Activated naive CD8-positive, alpha-beta T cell treated with anti-CD3 and anti-CD28 coated beads, Interleukin-2, amount 50 U/mL, for 24 hours (primary cell): ENCODE measurements around the gene SEC14L2.

Experiments
- ATAC-seq: fragments of 150-1000 bp; cut with Tn5 transposase; one replicate; pipeline ENCODE4 v1.10.0; 2021
- DNase-seq: peaks from one replicate; pipeline ENCODE4 v3.0.0; 2021
- H3K27ac Mint-ChIP-seq: one replicate; pipeline ENCODE4 v1.8.0; 2021; ENCODE audit warnings: mild to moderate bottlenecking, mixed read lengths
- H3K27me3 Mint-ChIP-seq: one replicate; pipeline ENCODE4 v1.8.0; 2021; ENCODE audit warnings: mixed read lengths
- H3K36me3 Mint-ChIP-seq: one replicate; pipeline ENCODE4 v1.8.0; 2021; ENCODE audit warnings: low read depth, mixed read lengths
- H3K4me1 Mint-ChIP-seq: one replicate; pipeline ENCODE4 v1.8.0; 2021; ENCODE audit warnings: mixed read lengths
- H3K4me3 Mint-ChIP-seq: one replicate; pipeline ENCODE4 v1.8.0; 2021; ENCODE audit warnings: mild to moderate bottlenecking, moderate library complexity, mixed read lengths
- H3K9me3 Mint-ChIP-seq: one replicate; pipeline ENCODE4 v1.8.0; 2021; ENCODE audit warnings: mixed read lengths

Gene SEC14L2

DNA sequence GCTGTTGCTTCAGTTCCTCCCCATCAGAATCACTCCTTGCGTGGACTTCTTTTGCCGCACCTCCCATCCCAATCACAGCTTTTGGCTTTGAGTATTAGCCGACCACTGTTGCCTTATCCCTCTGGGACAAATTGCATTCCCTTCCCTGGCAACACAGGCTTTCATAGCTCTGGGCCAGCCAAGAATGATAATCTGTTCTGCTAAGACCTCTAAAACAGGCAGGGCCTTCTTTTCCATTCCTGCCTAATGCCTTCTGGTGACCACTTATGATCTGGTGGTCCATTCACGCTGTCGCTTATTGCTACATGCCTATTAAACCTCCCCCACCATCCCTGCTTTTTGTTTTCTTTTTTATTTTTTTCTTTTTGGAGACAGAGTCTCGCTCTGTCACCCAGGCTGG lies 9.6 kb downstream of the SEC14L2 start:
- H3K36me3 Mint-ChIP-seq = peaks cover 20% of the 10 kb centered on the region
- H3K4me3 Mint-ChIP-seq = no peak overlapping the region
- peaks cover 14% of the 10 kb centered on the region for H3K4me1 Mint-ChIP-seq
- H3K9me3 Mint-ChIP-seq = no peaks in the 10 kb centered on the region
- H3K27ac Mint-ChIP-seq = no peak overlapping the region
- ATAC-seq (no peak), DNase-seq (no peak)
- H3K27me3 Mint-ChIP-seq = no peaks in the 10 kb centered on the region

GRCh38 chr22:30408388-30409102 lies 11.7 kb downstream of the SEC14L2 start:
- peak; percentile 81 for ATAC-seq
- Mint-ChIP-seq H3K4me1 (peaks cover 19% of the 10 kb centered on the region), H3K9me3 (no peaks in the 10 kb centered on the region)

GRCh38 chr22:30411780-30412179 lies 15.0 kb downstream of the SEC14L2 start:
- no peaks in the 10 kb centered on the region for H3K27me3 Mint-ChIP-seq
- ATAC-seq = no peak
- H3K27ac Mint-ChIP-seq = no peak overlapping the region
- peaks cover 31% of the 10 kb centered on the region for H3K4me1 Mint-ChIP-seq
- peaks cover 46% of the 10 kb centered on the region for H3K36me3 Mint-ChIP-seq
- no peaks in the 10 kb centered on the region for H3K9me3 Mint-ChIP-seq
- no peak for DNase-seq
- no peak overlapping the region for H3K4me3 Mint-ChIP-seq

More at GRCh38 chr22:30408388-30409102, 11.7 kb downstream of the SEC14L2 start:
- Mint-ChIP-seq H3K36me3 (peaks cover 34% of the 10 kb centered on the region), H3K27me3 (no peaks in the 10 kb centered on the region), H3K27ac (no peak overlapping the region), H3K4me3 (no peak overlapping the region)
- DNase-seq = no peak

- H3K4me1 Mint-ChIP-seq = peaks cover 31% of the 10 kb centered on the region
- no peaks in the 10 kb centered on the region for H3K27me3 Mint-ChIP-seq
- no peak for DNase-seq
- H3K27ac Mint-ChIP-seq = peak overlapping the region; percentile 28
- no peak for ATAC-seq
- H3K9me3 Mint-ChIP-seq = no peaks in the 10 kb centered on the region
- peaks cover 48% of the 10 kb centered on the region for H3K36me3 Mint-ChIP-seq
- no peak overlapping the region for H3K4me3 Mint-ChIP-seq
Observed at GRCh38 chr22:30413001-30413400, 16.2 kb downstream of the SEC14L2 start.

DNA sequence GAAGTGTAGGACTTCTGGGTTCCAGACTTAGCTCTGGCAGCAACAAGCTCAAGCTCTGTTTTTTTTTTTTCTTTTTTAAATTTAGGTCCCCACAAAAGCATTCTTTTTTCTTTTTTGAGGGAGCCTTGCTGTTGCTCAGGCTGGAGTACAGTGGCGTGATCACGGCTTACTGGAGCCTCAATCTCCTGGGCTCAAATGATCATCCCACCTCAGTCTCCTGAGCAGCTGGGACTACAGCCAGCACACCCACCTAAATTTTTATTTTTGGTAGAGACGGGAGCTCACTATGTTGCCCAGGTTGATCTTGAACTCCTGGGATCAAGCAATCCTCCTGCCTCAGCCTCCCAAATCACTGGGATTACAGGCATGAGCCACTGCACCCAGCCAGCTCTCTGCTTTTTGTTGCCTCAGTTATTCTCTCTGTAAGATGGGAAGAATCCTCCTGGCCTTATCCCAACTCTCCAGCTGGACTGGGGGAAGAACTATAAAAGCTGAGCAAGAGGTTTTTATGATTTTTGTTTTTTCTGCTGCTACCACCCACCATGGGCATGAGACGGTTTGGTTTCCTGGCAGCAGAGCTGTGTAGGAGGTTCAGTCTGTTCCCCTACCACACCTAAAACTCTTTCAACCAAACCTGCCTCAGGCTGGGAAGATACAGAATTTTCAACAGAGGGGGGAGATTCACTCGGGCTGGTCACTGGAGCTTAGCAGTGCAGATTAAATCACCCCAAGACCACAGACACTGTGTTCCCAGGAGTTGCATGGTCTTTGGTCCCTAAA lies 17.1 kb downstream of the SEC14L2 start:
- peak overlapping the region; percentile 79 for H3K27ac Mint-ChIP-seq
- H3K36me3 Mint-ChIP-seq = peaks cover 47% of the 10 kb centered on the region
- peaks cover 21% of the 10 kb centered on the region for H3K4me1 Mint-ChIP-seq
- no peaks in the 10 kb centered on the region for H3K27me3 Mint-ChIP-seq
- ATAC-seq (no peak), DNase-seq (no peak)
- no peak overlapping the region for H3K4me3 Mint-ChIP-seq
- no peaks in the 10 kb centered on the region for H3K9me3 Mint-ChIP-seq

DNA sequence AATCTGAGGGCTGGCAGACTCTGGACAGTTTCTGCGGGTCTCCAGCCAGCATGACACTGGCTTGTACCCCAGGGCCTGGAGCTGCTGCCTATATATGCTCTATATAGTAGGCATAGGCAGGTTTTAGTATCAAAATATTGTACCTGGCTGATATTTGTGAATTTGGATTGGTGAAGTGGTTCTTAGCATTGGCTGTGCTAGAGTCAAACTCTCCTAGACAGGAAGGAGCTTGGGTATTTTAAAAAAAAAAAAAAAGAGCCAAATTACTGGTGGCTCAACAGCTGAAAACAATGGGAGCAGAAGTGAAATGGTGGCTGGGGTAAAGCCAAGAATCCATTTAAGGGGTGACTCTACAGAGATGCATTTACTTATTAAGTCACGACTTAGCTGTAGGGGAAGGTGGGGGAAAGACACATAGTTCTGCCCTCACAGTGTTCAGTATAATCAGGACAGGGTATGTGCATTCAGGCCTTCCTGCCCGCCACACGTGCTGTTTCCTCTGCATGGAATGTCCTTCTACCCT lies 17.8 kb downstream of the SEC14L2 start:
- H3K4me1 Mint-ChIP-seq = peaks cover 23% of the 10 kb centered on the region

GRCh38 chr22:30416403-30416802 lies 19.6 kb downstream of the SEC14L2 start:
- H3K4me1 Mint-ChIP-seq = peaks cover 40% of the 10 kb centered on the region

More for the DNA sequence above, 17.8 kb downstream of the SEC14L2 start:
- ATAC-seq = no peak
- no peaks in the 10 kb centered on the region for H3K9me3 Mint-ChIP-seq
- H3K36me3 Mint-ChIP-seq = peaks cover 47% of the 10 kb centered on the region
- H3K27me3 Mint-ChIP-seq = no peaks in the 10 kb centered on the region
- DNase-seq = no peak
- peak overlapping the region; percentile 79 for H3K27ac Mint-ChIP-seq
- no peak overlapping the region for H3K4me3 Mint-ChIP-seq

DNA sequence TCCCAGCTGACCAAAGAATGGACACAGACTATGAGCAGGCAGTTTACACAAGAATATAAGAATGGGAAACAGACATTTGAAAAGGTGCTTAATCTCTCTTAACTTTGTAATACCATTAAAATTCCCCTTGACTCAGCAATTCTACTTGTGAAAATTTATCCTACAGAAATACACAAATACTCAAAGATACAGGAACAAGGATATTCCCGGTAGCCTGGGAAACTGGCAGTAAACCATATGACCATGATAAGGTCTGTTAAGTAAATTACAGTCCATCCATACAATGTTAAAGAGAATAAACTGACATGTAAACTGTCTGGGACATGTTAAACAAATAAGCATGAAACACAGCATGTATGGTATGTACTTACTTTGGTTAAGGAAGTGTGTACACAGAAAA lies 20.0 kb downstream of the SEC14L2 start:
- H3K4me1 Mint-ChIP-seq = peaks cover 45% of the 10 kb centered on the region

More at GRCh38 chr22:30416403-30416802, 19.6 kb downstream of the SEC14L2 start:
- DNase-seq = no peak
- no peaks in the 10 kb centered on the region for H3K27me3 Mint-ChIP-seq
- H3K4me3 Mint-ChIP-seq = no peak overlapping the region
- no peak for ATAC-seq
- no peaks in the 10 kb centered on the region for H3K9me3 Mint-ChIP-seq
- H3K36me3 Mint-ChIP-seq = peaks cover 46% of the 10 kb centered on the region
- no peak overlapping the region for H3K27ac Mint-ChIP-seq

GRCh38 chr22:30420347-30421125 lies 23.7 kb downstream of the SEC14L2 start:
- peak; percentile 29 for ATAC-seq
- Mint-ChIP-seq H3K27ac (peak overlapping the region; percentile 99), H3K4me1 (peaks cover 53% of the 10 kb centered on the region), H3K4me3 (peak overlapping the region; percentile 95), H3K27me3 (no peaks in the 10 kb centered on the region), H3K9me3 (no peaks in the 10 kb centered on the region), H3K36me3 (peaks cover 46% of the 10 kb centered on the region)
- no peak for DNase-seq

More for the DNA sequence above, 20.0 kb downstream of the SEC14L2 start:
- H3K9me3 Mint-ChIP-seq = no peaks in the 10 kb centered on the region
- H3K27ac Mint-ChIP-seq = no peak overlapping the region
- H3K36me3 Mint-ChIP-seq = peaks cover 47% of the 10 kb centered on the region
- ATAC-seq (no peak), DNase-seq (no peak)
- no peak overlapping the region for H3K4me3 Mint-ChIP-seq
- H3K27me3 Mint-ChIP-seq = no peaks in the 10 kb centered on the region

DNA sequence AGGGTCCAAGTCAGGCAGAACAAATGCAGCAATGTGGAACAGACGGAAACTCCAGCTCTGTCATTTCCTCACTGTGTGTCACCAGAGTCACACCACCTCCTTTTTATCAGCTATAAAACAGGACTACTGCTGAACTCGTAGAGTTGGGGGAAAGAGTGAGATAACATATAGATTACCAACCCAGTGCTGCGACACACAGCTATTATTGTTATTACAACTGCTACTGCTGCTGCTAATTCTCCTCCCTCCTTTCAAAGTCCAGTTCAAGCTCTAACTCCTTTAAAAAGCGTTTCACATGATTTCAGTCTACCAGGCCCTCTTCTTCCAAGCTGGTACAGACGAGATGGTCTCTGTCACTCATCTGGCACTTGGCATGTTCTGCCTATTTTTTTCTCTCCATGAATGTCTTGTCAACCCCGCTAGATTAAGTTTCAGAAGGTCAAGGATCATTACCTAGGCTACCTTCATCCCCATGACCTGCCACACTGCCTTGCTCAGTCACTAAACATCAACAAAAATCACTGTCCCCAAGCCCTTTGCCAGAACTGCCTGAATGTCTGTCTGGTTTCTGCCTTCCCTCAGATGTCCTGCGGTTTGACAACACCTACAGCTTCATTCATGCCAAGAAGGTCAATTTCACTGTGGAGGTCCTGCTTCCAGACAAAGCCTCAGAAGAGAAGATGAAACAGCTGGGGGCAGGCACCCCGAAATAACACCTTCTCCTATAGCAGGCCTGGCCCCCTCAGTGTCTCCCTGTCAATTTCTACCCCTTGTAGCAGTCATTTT lies 25.1 kb downstream of the SEC14L2 start:
- H3K4me3 Mint-ChIP-seq = peak overlapping the region; percentile 95
- no peaks in the 10 kb centered on the region for H3K27me3 Mint-ChIP-seq
- DNase-seq (no peak), ATAC-seq (no peak)
- peak overlapping the region; percentile 99 for H3K27ac Mint-ChIP-seq
- peaks cover 33% of the 10 kb centered on the region for H3K36me3 Mint-ChIP-seq
- no peaks in the 10 kb centered on the region for H3K9me3 Mint-ChIP-seq
- peaks cover 61% of the 10 kb centered on the region for H3K4me1 Mint-ChIP-seq

DNA sequence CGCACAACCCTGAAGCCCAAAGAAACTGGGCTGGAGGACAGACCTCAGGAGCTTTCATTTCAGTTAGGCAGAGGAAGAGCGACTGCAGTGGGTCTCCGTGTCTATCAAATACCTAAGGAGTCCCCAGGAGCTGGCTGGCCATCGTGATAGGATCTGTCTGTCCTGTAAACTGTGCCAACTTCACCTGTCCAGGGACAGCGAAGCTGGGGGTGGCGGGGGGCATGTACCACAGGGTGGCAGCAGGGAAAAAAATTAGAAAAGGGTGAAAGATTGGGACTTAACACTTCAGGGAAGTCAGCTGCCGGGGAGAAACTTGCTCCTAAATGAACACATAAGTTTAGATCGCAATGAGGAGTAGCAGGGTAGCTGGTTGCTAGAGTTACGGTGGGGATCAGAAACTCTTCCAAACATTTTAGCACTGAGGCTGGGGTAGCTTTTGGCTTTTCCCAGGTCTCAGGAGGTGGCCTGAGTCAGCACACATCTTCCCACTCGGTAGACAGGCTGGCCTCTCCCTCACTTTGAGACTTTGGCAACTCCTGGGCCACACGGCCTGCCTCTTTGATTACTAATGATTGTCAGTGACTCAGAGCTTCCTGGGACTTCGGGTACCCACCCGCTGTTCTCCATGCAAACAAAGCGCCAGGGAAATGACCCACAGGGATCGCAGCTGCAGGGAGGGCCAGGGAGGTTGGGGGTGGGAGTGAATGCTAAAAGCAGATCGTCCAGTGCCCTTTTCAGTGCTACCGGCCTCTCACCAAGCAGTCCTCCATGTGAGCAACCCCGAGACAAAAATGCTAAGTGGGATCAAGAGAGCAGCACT lies 25.9 kb downstream of the SEC14L2 start:
- H3K36me3 Mint-ChIP-seq = peaks cover 34% of the 10 kb centered on the region
- H3K27ac Mint-ChIP-seq = peak overlapping the region; percentile 99
- H3K27me3 Mint-ChIP-seq = no peaks in the 10 kb centered on the region
- peak; percentile 16 for ATAC-seq
- H3K4me3 Mint-ChIP-seq = peak overlapping the region; percentile 95
- H3K4me1 Mint-ChIP-seq = peaks cover 67% of the 10 kb centered on the region
- H3K9me3 Mint-ChIP-seq = no peaks in the 10 kb centered on the region
- DNase-seq = peak; percentile 56

- Mint-ChIP-seq H3K36me3 (peaks cover 36% of the 10 kb centered on the region), H3K27me3 (no peaks in the 10 kb centered on the region), H3K27ac (peak overlapping the region; percentile 99), H3K4me3 (peak overlapping the region; percentile 95), H3K9me3 (no peaks in the 10 kb centered on the region), H3K4me1 (peaks cover 70% of the 10 kb centered on the region)
- DNase-seq (peak; percentile 73), ATAC-seq (peak; percentile 23)
Observed at GRCh38 chr22:30423301-30423958, 26.6 kb downstream of the SEC14L2 start.
